GM19467 (cell line): ENCODE results near the gene CD200R1L.
"Not testable (repeated sequence)": the region's sequence is repeated elsewhere in the genome, so short reads cannot be mapped to it uniquely, and the experiment has no call there.

Experiments
- ATAC-seq: cut with Tn5 transposase; IDR thresholded peaks from one replicate; pipeline ENCODE4 v1.9.1; 2021; ENCODE audit warnings: mild to moderate bottlenecking, moderate library complexity; ENCODE audit not compliant: unreplicated experiment

The CD200R1L gene, protein sequence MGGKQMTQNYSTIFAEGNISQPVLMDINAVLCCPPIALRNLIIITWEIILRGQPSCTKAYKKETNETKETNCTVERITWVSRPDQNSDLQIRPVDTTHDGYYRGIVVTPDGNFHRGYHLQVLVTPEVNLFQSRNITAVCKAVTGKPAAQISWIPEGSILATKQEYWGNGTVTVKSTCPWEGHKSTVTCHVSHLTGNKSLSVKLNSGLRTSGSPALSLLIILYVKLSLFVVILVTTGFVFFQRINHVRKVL

DNA sequence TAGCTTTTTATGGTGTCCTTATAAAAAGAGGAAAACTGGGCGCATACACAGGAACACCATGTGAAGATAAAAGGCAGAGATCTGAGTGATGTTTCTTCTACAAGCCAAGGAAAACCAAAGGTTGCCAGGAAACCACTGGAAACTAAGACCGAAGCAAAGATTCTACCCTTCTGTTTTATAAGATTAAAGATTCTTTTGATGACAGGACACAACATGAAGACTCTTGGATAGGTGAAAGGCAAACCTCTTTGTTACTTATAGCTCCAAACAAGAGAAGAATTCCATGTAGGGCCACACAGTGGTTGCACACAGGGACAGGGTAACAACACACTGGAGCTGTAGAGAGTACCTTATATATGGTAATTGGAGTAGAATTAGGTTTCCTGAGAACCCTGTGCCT lies at the start of gene CD200R1L:
Gene CD200R1L, minus strand, starts transcription at position 101 of the 400 bp plus-strand sequence. CDS start 17,497 bp downstream, outside the sequence.
- ATAC-seq, result no peak

DNA sequence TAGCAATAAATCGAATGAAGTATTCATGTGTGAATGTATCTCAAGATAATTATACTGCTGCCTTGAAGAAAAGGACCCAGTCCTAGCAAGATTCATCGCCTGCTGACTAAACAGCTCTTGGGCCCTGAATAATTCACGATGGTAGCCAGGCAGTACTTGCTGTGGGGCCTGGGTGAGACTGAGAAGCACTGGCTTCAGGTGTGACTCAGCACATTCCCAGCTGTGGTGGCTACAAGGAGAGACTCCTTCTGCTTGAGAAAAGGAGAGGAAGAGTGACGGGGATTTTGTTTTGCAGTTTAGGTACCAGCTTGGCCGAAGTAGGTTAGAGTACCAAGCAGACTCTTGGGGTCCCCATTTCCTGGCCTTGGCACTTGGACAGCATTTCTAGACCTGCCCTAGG lies 47.6 kb upstream of the CD200R1L start:
- no peak for ATAC-seq

DNA sequence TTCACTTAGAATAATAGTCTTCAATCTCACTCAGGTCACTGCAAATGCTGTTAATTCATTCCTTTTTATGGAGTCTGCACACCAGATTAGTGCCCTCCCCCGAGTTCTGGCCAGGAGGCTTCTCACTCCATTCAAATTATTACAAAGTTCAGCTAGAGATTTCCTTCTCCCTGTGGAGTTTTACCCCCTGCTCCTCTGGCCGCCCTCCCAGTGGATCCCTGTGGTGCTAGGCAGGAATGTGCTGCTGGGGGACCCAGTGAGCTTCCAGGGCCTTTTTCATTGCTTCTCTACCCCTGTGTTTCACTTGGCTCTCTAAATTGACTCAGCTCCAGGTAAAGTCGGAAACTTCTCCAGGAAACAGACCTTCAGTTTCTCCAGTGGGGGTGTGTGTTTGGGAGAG lies 42.7 kb upstream of the CD200R1L start:
- ATAC-seq, result no peak

DNA sequence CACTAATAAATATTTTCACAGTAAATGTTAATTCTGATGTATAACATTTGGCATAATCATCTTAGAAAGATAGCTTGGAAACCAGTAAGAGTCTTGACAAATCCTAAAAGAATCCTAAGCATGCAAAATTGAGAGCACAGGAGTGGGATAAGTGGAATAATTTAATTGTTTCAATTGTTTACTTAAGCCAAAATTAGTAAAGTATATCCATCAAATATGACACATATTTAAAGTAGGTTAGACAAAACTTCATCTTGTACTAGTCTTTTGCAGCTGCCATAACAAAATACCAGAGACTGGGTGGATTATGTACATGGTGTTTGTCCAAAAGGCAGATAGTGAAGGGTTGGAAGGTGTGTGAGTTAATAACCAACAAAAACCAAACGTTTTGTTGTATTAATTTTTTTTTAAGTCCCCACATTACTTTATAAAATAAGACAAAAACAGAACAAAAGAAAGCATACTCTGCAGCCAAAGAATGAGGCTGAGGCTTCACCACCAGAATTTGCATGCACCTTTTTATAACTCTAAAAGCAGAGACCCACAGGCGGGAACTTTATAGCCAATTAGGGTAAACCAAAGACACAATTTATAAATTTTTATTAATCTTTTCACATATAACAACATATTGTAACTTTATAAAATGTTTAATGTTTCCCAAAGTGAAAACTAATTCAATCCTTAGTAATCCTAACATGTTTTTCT lies 41.9 kb upstream of the CD200R1L start:
- ATAC-seq, result no peak

DNA sequence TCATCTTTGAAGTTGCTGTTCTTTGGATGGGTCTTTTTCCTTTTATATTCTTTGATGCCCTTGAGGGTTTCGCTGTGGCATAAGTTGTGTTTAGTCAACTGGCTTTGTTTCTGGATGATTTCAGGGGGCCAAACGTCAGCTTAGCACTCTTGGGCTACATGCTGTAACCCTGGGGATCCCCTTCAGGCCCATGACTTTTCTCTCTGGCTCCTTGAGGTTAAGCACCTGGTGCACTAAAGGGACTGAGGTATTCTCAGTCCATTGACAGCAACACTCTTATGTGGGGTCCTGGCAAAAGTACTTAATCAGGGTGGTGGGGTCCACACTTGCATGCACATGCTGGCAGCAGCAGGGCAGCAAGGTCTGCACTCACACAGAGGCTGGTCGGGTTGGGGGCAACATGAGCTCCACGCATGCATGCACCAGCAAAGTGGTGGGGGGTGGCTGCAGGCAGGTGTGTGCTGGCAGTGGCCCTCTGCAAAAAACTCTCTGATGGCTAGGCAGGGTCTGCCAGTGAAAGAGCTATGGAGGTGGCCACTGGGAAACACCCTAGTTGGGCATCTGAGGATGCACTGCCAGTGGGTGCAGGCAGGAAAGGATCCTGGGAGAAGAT lies 38.1 kb upstream of the CD200R1L start:
- ATAC-seq, result no peak

DNA sequence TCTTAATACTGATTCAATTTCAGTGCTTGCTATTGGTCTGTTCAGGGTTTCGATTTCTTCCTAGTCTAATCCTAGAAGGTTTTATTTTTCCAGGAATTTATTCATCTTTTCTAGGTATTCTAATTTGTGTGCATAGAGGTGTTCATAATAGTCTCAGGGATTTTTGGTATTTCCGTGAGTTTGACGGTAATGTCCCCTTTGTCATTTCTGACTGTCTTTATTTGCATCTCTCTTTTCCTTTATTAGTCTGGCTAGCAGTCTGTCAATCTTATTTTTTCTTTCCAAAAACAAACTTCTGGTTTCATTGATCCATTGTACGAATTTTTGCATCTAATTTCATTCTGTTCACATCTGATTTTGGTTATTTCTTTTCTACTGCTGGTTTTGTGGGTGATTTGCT lies 35.2 kb upstream of the CD200R1L start:
- no peak for ATAC-seq

DNA sequence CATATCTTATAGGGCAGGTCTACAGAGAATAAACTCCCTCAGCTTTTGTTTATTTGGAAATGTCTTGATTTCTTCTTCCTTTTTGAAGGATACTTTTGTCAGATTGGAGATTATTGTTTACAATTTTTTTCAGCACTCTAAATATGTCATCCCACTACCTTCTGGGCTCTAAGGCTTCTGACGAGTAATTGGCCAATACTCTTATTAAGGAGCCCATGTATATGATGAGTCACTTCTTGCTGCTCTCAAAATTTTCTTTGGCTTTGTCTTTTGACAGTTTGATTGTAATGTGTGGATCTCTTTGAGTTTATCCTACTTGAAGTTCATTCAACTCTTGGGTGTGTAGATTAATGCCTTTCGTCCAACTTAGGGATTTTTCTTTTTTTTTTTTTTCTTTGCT lies 28.9 kb upstream of the CD200R1L start:
- no peak for ATAC-seq

DNA sequence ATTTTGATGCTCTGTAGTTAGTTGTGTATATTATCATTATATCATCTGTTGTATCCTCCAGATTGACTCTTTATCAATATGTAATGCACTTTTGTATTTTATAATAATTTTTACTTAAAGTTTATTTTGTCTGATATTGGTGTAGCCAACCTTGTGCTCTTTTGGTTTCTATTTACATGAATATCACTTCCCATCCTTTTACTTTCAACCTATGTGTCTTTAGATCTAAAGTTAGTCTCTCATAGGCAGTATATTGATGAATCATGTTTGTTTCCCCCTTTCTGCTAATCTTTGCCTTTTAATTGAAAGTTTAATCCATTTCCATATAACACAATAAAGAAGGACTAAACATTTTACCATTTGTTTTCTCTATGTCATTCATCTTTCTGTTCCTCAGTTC lies 28.1 kb upstream of the CD200R1L start:
- ATAC-seq, result peak; percentile 53

DNA sequence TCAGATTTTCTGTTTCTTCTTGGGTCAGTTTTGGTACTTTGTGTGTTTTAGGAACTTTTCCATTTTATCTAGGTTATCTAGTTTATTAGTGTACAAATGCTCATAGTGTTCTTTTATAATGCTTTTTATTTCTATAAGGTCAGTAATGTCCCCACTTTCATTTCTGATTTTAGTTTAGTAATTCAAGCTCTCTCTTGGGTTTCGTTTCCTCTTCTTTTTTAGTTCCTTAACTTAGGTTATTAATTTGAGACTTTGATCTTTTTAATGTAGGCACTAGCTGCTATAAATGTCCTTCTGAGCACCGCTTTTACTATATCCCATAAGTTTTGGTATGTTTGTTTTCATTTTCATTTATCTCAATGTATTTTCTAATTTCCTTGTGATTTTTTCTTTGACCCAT lies 27.0 kb upstream of the CD200R1L start:
- peak; percentile 65 for ATAC-seq

DNA sequence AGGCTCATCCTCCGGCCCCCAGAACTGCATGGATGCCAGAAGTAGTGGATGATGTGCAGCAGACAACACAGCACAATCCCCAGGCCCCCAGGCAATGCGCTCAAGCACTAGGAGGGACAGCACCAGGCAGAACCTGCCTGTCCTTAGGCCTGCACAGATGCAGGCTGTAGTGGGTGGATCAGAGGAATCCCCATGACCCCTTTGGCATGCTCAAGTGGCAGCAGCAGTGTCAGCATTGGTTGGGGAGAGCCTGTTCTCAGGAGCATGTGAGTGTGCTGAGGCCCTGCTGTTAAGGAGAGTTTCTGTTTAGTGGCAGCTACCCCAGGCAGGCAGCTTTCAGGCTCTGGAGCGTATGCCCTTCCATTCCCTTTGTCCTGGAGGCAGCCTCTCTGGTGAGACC lies 25.1 kb upstream of the CD200R1L start:
- no peak for ATAC-seq

DNA sequence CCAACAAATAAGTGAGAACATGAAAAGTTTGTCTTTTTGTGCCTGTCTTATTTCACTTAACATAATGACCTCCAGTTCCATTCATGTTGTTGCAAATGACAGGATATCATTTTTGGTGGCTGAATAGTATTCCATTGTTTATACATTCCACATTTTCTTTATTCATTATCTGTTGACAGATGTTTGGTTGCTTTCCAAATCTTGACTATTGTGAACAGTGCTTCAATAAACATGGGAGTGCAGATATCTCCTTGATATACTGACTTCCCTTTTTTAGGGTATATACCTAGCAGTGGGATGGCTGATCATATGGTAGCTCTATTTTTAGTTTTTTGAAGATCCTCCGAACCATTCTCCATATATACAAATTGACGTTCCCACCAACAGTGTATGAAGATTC lies 19.1 kb upstream of the CD200R1L start:
- no peak for ATAC-seq

DNA sequence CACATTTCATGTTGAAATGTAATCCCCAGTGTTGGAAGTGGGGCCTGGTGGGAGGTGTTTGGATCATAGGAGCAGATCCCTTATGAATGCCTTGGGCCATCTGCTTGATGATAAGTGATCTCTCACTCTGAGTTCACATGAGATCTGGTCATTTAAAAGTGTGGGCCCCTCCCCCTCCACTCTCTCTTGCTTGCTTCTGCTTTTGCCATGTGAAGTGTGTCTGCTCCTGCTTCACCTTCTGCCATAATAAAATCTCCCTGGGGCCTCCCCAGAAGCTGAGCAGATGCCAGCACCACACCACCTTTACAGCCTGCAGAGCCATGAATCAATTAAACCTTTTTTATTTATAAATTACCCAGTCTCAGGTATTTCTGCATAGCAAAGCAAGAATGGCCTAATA lies 14.2 kb upstream of the CD200R1L start:
- no peak for ATAC-seq

DNA sequence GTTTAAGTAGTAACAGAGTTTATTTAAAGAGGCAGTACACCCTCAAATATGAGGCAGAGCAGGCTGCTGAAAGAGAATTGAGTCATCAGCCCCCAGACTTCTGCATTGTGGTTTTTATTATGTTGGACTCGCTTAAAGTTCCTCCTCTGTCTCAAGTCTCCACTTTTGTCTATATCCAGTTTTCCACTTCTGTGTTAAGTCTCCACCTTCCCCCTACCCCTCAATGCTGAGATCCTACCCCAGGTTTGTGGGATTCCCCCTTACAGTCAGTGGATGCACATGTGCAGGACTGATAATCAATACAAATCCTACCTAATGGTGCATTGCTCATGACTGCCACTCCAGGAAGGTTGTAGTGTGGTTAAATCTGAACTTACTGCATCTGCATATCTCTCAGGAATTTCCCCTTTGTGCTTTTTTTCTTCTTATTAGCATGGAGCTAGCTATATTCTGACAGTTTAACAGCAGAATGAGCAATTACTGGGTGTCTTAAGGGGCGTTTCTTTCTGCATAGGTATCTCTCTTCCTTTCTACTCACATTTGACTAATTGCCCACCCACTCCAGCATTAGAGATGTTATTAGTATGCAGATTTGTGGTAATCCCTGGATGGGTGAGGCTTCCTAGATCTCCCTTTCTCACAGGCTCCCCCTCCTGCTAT lies 11.9 kb upstream of the CD200R1L start:
- no peak for ATAC-seq

DNA sequence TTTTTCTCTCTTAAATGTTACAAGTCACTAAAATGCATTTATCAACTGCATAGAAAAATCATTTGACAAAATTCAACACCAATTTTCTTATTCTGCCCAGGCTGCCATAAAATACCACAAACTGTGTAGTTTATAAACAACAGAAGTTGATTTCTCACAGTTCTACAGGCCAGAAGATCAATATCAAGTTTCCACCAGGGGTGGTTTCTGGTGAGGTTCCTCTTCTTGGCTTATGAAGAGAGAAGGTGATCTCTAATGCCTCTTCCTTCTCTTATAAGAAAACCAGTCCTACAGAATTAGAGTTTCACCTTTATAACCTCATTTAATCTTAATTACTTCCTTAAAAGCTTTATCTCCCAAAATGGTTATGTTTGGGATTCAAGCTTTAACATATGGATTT lies 10.9 kb upstream of the CD200R1L start:
- no peak for ATAC-seq

DNA sequence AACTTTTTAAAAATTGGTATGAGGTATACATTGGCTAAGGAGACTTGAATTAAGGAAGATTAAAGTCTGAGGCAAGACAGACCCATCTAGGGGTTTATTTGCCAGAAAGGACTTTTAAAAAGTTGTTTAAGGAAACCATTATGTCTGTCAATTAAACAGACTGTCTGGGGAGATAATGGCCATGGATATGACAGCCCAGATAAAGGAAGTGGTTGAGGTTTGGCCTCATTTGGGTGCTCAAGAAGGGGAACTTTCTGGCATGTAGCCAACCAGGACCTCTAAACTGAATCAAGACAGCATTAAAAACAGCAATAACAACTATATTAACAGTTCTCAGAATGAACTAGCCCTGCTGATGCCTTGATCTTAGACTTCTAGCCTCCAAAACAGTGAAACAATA lies 9.9 kb upstream of the CD200R1L start:
- no peak for ATAC-seq

DNA sequence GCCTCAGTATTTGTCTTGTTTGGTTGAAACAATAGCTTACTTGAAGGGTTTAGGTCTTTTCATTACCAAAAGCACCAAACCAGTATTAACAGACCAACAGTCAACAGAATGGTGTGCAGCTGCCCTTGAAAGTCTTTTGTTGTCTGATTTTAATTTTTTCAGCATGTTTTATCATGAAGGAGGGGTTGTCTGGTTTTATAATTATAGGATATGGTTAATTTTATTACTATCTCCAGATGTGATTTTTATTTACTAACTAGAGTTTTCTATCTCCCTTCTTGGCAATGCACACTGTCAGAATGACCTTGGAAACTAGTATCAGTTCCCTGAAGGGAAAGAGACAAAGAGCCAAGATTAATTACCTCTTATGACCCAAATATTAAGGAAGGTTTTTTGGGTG lies 9.2 kb upstream of the CD200R1L start:
- ATAC-seq, result no peak

DNA sequence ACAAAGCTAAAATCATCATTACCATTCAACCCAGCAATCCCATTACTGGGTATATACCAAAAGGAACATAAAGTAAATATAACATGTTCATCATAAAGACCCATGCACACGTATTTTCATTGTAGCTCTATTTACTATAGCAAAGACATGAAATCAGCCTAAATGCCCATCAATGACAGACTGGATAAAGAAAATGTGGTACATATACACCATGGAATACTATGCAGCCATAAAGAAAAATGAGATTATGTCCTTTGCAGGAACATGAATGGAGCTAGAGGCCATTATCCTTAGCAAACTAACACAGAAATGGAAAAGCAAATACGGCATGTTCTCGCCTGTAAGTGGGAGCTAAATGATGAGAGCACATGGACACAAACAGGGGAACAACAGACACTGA lies 8.4 kb upstream of the CD200R1L start:
- ATAC-seq, result not testable (repeated sequence)

DNA sequence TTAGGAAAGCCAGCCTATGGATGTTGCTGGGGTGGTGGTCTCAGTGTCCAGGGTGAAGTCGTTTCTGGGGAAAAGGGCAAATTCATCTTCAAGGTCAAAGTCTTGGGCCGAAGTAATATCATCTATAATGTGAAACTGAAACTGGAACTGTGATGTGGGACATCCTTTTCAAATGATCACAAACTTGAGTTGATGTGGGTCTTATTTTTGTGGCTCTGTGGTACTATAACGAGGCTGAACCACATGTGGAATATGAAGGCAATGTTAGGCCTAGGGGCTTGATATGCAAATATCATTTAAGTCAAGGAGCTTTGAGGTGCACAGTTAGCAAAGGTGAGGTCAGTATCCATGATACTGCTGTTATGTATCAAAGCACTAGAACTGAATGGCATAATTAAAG lies 1.5 kb upstream of the CD200R1L start:
- no peak for ATAC-seq

DNA sequence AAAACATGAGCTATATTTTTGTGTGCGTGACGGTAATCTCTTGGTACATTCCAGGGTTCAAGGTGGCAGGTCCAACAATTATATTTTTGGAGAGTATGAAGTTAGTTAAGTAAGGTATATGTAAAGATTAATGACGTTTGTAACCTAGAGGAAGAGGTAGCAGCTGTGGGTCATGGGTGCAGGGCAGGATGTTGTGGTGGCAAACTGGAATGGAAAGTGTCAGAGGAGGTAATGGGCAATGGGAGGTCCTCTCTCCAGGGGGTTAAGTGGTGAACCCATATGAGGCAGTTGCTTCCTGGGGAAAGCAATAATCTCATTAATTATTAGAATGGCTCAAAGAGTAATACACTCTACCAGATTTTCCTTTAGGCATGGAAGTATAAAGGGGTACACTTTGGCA lies 1.0 kb upstream of the CD200R1L start:
- ATAC-seq, result peak; percentile 87

DNA sequence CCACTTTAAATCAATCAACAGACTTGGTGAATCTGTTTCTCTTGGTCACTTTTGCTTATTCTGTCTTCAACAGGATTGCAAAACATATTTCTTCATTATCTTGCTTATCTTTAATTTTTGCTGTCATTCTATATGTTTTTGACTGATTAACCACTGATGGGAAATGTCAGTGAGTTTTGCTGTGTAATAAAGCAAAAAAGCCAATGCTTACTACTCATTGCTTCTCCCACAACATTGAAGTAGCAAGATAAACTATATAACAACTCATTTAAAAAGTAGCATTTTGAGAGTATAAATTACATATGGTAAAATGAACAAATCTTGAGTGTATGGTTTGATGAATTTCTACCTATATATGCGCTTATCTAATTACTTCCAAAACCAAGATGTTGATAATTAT lies 892 bp downstream of the CD200R1L start:
- ATAC-seq, result no peak

DNA sequence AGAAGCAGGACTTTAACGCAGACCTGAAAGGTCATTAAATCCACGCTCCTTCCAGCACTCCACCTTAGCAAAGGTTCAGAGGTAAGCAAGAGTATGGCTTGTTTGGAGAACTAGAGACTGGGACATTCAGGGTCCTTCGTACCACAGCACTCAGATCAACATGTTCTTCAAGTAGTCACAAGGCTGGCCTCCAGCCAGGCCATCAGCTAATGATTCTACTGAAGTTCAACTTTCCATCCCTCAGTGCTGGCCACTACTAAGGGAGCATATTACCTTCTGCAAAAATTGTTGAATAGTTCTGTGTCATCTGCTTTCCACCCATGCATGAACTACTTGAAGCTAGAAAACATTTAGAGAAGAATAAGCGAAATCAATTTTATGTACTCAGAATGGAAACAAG lies 17.6 kb downstream of the CD200R1L start:
- no peak for ATAC-seq
